Fibroblast of lung (primary cell): ENCODE measurements around the gene KIAA2012. TPM values are rescaled to one million over a fixed set of nuclear protein-coding genes. Genes with fewer than 3 reads are reported as not detected.

Source experiments
- DNase-seq, 2 donors: peaks; one replicate each; pipeline versions ENCODE4 v3.0.0 to v3.0.0-alpha.2; 2010; ENCODE audit warnings: low read depth in 2 of 2
- H2AFZ ChIP-seq: 2 replicates; pipeline ENCODE4 v1.5.1; 2012; ENCODE audit warnings: low read length, control low read depth, inconsistent platforms
- H3K27ac ChIP-seq: 2 replicates; pipeline ENCODE4 v1.5.1; 2011; ENCODE audit warnings: low read length, control low read depth; ENCODE audit not compliant: insufficient read depth
- H3K27me3 ChIP-seq: 2 replicates; pipeline ENCODE4 v1.5.1; 2011; ENCODE audit warnings: mild to moderate bottlenecking, low read length; ENCODE audit not compliant: control insufficient read depth, insufficient read depth
- H3K36me3 ChIP-seq: 2 replicates; pipeline ENCODE4 v1.5.1; 2011; ENCODE audit warnings: low read length; ENCODE audit not compliant: control insufficient read depth, insufficient read depth
- H3K4me1 ChIP-seq: 2 replicates; pipeline ENCODE4 v1.5.1; 2011; ENCODE audit warnings: low read length; ENCODE audit not compliant: control insufficient read depth, insufficient read depth; ENCODE audit errors: extremely low read depth
- H3K4me2 ChIP-seq: 2 replicates; pipeline ENCODE4 v1.5.1; 2011; ENCODE audit warnings: low read length, control low read depth; ENCODE audit not compliant: insufficient read depth; ENCODE audit errors: extremely low read depth
- H3K4me3 ChIP-seq, 4 experiments: fragments of 200-600 bp in 1 of 4; sonication (generic) in 1 of 4; replicated peaks in 1 of 4; 2 replicates each; pipeline ENCODE4 v1.5.1; 2011 to 2016; ENCODE audit warnings: low read length in 4 of 4, low read depth in 3 of 4, mild to moderate bottlenecking in 3 of 4, control low read depth in 2 of 4, inconsistent platforms in 1 of 4, mixed read lengths in 1 of 4; ENCODE audit not compliant: insufficient read depth in 1 of 4; ENCODE audit errors: control extremely low read depth in 1 of 4
- H3K79me2 ChIP-seq: 2 replicates; pipeline ENCODE4 v1.5.1; 2012; ENCODE audit warnings: mild to moderate bottlenecking, low read length, inconsistent platforms; ENCODE audit not compliant: control insufficient read depth, insufficient read depth
- H3K9ac ChIP-seq: 2 replicates; pipeline ENCODE4 v1.5.1; 2011; ENCODE audit warnings: mild to moderate bottlenecking, low read length, control low read depth; ENCODE audit not compliant: insufficient read depth
- H3K9me3 ChIP-seq: 2 replicates; pipeline ENCODE4 v1.5.1; 2012; ENCODE audit warnings: low read depth, low read length; ENCODE audit not compliant: control insufficient read depth, insufficient read depth
- H4K20me1 ChIP-seq: 2 replicates; pipeline ENCODE4 v1.5.1; 2011; ENCODE audit warnings: low read length; ENCODE audit not compliant: control insufficient read depth, insufficient read depth; ENCODE audit errors: extremely low read depth
- CTCF ChIP-seq, 2 donors: IDR thresholded peaks in 1 of 2; conservative IDR thresholded peaks in 1 of 2; 1 replicate in 1 of 2; 2 replicates in 1 of 2; pipeline ENCODE4 v1.5.1; 2011 to 2012; ENCODE audit warnings: low read length in 2 of 2, control low read depth in 1 of 2, inconsistent platforms in 1 of 2, low read depth in 1 of 2, mild to moderate bottlenecking in 1 of 2
- EZH2 ChIP-seq: IDR thresholded peaks from 2 replicates; pipeline ENCODE4 v1.5.1; 2012; ENCODE audit warnings: low read length, control low read depth, mild to moderate bottlenecking; ENCODE audit errors: missing control alignments
- polyA plus RNA-seq, 2 donors: library from polyadenylated mRNA; depleted of rRNA in 1 of 2; stranded (reverse) in 1 of 2; unstranded in 1 of 2; fragments of >200 nt; gene quantifications; 2 replicates each; pipeline ENCODE4 v1.2.1, GENCODE V29; 2011 to 2012; ENCODE audit warnings: missing spikeins in 1 of 2
- total RNA-seq: library from RNA; depleted of rRNA; stranded (reverse); fragments of >200 nt; gene quantifications from 2 replicates; pipeline ENCODE4 v1.2.1, GENCODE V29; 2014

The KIAA2012 gene
- total and polyA plus RNA-seq, 2 donors (not counting 1 experiment from before 2014, with no cell fraction given): 0.09 TPM; not detected in 1

DNA sequence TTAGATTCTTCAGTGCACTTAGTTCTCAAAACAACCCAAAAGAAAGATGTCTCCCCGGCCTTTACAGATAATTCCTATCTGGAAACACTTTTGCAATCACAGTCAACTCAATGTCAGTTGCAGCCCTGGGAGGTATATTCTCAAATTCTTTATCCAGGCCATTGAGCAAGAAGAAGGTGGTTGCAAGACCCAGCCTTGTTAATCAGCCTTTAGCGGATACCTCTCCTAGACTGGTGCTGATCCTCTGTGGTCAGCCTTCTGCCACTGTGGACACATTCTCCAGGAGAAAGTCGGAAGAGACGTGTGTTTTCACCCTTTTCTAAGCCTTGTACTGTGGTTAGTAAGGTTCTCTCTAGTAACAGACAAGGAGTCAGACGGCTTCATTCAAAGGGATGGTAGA is 47.2 kb upstream of the KIAA2012 start:
- Histone ChIP-seq H3K36me3 (no peaks in the 10 kb centered on the region), H3K4me1 (no peaks in the 10 kb centered on the region), H3K4me2 (no peak overlapping the region), H3K9ac (no peak overlapping the region), H3K27ac (no peak overlapping the region), H2AFZ (no peak overlapping the region), H4K20me1 (no peaks in the 10 kb centered on the region), H3K4me3 (no peak overlapping the region), H3K27me3 (no peaks in the 10 kb centered on the region), H3K79me2 (no peaks in the 10 kb centered on the region), H3K9me3 (no peaks in the 10 kb centered on the region)
- TF ChIP-seq CTCF (conservative IDR thresholded peaks at IDR 0.05 in 1 of 2, IDR thresholded peaks at IDR 0.05 in 1 of 2; ENCODE audit: low read depth in 1 of 2, low read length in 2 of 2) (no peak), EZH2 (no peak)
- no peak for DNase-seq

DNA sequence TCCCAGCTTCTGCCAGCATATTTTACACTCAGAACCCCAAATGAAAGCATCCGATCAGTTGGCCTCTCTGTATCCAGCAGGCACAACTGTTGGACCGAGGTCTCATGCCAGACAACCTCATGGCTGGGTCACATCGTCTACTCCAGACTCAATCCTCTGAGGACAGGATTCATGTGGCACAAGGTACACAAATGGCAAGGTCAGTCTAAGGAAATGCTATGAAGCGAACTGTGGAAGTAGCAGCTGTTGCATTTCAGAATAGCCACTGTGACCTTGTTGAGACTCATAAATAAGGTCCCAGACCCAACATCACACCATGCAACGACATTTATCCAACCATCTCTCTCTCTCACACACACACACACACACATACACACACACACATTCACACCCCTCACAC is 46.5 kb upstream of the KIAA2012 start:
- no peaks in the 10 kb centered on the region for H3K9me3 ChIP-seq
- no peak for DNase-seq
- H3K27me3 ChIP-seq: no peaks in the 10 kb centered on the region
- no peak overlapping the region for H2AFZ ChIP-seq
- H3K9ac ChIP-seq: no peak overlapping the region
- no peak overlapping the region for H3K4me2 ChIP-seq
- TF ChIP-seq EZH2 (no peak), CTCF (conservative IDR thresholded peaks at IDR 0.05 in 1 of 2, IDR thresholded peaks at IDR 0.05 in 1 of 2; ENCODE audit: low read depth in 1 of 2, low read length in 2 of 2) (no peak)
- no peaks in the 10 kb centered on the region for H3K36me3 ChIP-seq
- no peaks in the 10 kb centered on the region for H3K79me2 ChIP-seq
- H3K27ac ChIP-seq: no peak overlapping the region
- no peaks in the 10 kb centered on the region for H4K20me1 ChIP-seq
- no peak overlapping the region for H3K4me3 ChIP-seq
- peaks cover 3% of the 10 kb centered on the region for H3K4me1 ChIP-seq

DNA sequence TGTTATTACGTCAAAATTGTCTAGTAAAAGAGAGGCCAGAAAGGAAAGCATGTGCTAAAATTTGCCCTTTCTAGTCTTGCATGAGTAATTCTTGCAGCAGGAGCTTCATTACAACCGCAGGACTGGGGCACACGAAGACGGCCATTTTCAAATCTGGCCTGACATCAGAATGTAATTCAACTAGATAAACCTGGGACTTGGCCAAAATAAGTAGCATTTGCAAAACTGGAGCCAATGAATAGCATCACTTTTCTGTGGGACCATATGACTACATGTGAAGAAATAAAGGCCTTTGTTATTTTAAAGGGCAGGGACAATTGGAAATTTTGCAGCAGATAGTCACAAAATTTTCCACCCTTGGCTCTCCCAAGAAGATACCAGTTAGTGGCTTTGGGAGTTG is 42.4 kb upstream of the KIAA2012 start:
- Histone ChIP-seq H3K27me3 (no peaks in the 10 kb centered on the region), H2AFZ (no peak overlapping the region), H3K4me1 (peaks cover 3% of the 10 kb centered on the region), H3K4me2 (no peak overlapping the region), H3K9ac (no peak overlapping the region), H3K27ac (no peak overlapping the region), H4K20me1 (no peaks in the 10 kb centered on the region), H3K36me3 (peaks cover 2% of the 10 kb centered on the region), H3K79me2 (peaks cover 14% of the 10 kb centered on the region), H3K4me3 (no peak overlapping the region), H3K9me3 (no peaks in the 10 kb centered on the region)
- peak in 1 of 2 donors; percentile 87 for DNase-seq
- TF ChIP-seq EZH2 (no peak), CTCF (conservative IDR thresholded peaks at IDR 0.05 in 1 of 2, IDR thresholded peaks at IDR 0.05 in 1 of 2; ENCODE audit: low read depth in 1 of 2, low read length in 2 of 2) (no peak)
